Retinal pigment epithelial cell (primary cell): ENCODE measurements around the gene EVA1A.

Experiments used
- DNase-seq: peaks from one replicate; pipeline ENCODE4 v3.0.0-alpha.2; 2010; ENCODE audit warnings: low read depth
- H3K4me3 ChIP-seq: 2 replicates; pipeline ENCODE4 v1.5.1; 2011; ENCODE audit warnings: mild to moderate bottlenecking, low read length, control low read depth, moderate library complexity
- CTCF ChIP-seq: conservative IDR thresholded peaks from 2 replicates; pipeline ENCODE4 v1.5.1; 2011; ENCODE audit warnings: low read depth, low read length, control low read depth, inconsistent platforms

Gene EVA1A

GRCh38 chr2:75541430-75541829, 19.3 kb downstream of the EVA1A start:
- no peak for DNase-seq
- no peak overlapping the region for H3K4me3 ChIP-seq
- TF ChIP-seq CTCF, result no peak

- no peak for DNase-seq
- no peak for TF ChIP-seq CTCF
- no peak overlapping the region for H3K4me3 ChIP-seq
Observed at GRCh38 chr2:75540994-75541393, 19.7 kb downstream of the EVA1A start.

GRCh38 chr2:75539955-75540716, 20.6 kb downstream of the EVA1A start:
- no peak for TF ChIP-seq CTCF
- no peak overlapping the region for H3K4me3 ChIP-seq

GRCh38 chr2:75538521-75539490, 21.9 kb downstream of the EVA1A start:
- DNase-seq, result no peak
- H3K4me3 ChIP-seq, result no peak overlapping the region
- no peak for TF ChIP-seq CTCF

More at GRCh38 chr2:75539955-75540716, 20.6 kb downstream of the EVA1A start:
- DNase-seq, result no peak

- H3K4me3 ChIP-seq, result no peak overlapping the region
- TF ChIP-seq CTCF, result no peak
- no peak for DNase-seq
Observed at GRCh38 chr2:75537658-75538057, 23.1 kb downstream of the EVA1A start.

DNA sequence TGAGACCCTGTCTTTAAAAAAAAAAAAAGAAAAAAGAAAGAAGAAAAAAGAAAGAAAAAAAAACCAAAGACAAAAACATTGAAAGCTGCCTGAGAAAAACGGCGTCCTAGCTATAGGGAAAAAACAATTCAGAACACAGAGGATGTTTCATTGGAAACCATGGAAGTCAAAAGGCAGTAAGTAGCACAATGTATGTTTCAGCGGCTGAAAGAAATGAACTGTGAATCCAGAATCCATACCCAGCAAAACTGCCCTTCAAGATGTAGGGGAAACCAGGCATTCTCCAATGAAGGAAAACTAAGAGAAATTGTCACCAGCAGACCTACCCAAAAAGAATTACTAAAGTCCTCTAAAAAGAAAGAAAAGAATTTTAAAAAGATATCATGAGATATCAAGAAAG, 27.6 kb downstream of the EVA1A start:
- TF ChIP-seq CTCF, result no peak
- DNase-seq, result no peak
- no peak overlapping the region for H3K4me3 ChIP-seq
